OCI-LY7 (cell line): ENCODE measurements around the gene MGMT. TPM values are rescaled to one million over a fixed set of nuclear protein-coding genes. Genes with fewer than 3 reads are reported as not detected.

Source experiments
- BruUV-seq: library from RNA; stranded (reverse); fragments of 400-500 nt; replicated peaks from 2 replicates; lab custom pipeline; 2021; lab: Mats Ljungman, UMichigan
- CTCF ChIA-PET: fragments of 300-600 bp; sonication (Branson Sonifier 250); formaldehyde crosslinking; loops from one replicate; lab custom pipeline; 2022; ENCODE audit warnings: antibody characterized with exemption; ENCODE audit not compliant: unreplicated experiment; lab: Charles Lee
- POLR2A ChIA-PET: fragments of 300-600 bp; sonication (Branson Sonifier 250); formaldehyde crosslinking; loops from one replicate; lab custom pipeline; 2022; ENCODE audit warnings: antibody characterized with exemption; lab: Charles Lee
- DNase-seq: peaks from one replicate; pipeline ENCODE4 v3.0.0-alpha.2; 2015; ENCODE audit warnings: low spot score
- H2AFZ ChIP-seq: fragments of 200-600 bp; sonication (generic), shearing (Covaris generic); 2 replicates; pipeline ENCODE4 v1.6.1; 2014; ENCODE audit warnings: mild to moderate bottlenecking, antibody characterized with exemption, low read length, moderate library complexity
- H3K27ac ChIP-seq: fragments of 200-600 bp; sonication (generic); 2 replicates; pipeline ENCODE4 v1.5.1; 2014; ENCODE audit warnings: mixed run types, low read depth, mild to moderate bottlenecking, moderate library complexity, low read length, inconsistent platforms; ENCODE audit not compliant: poor library complexity, severe bottlenecking
- H3K36me3 ChIP-seq: fragments of 200-600 bp; sonication (generic); 2 replicates; pipeline ENCODE4 v1.6.1; 2014; ENCODE audit warnings: mild to moderate bottlenecking, antibody characterized with exemption, low read length, moderate library complexity, mixed read lengths; ENCODE audit not compliant: insufficient read depth
- H3K4me1 ChIP-seq: fragments of 200-600 bp; sonication (generic); 2 replicates; pipeline ENCODE4 v1.5.1; 2014; ENCODE audit warnings: mild to moderate bottlenecking, low read length; ENCODE audit not compliant: insufficient read depth, poor library complexity, severe bottlenecking
- H3K4me2 ChIP-seq: fragments of 200-600 bp; sonication (generic); 2 replicates; pipeline ENCODE4 v1.6.1; 2014; ENCODE audit warnings: mild to moderate bottlenecking, low read length
- H3K4me3 ChIP-seq: fragments of 200-600 bp; sonication (generic); 2 replicates; pipeline ENCODE4 v1.5.1; 2014; ENCODE audit warnings: mild to moderate bottlenecking, low read depth, low read length; ENCODE audit not compliant: poor library complexity, severe bottlenecking
- H3K79me2 ChIP-seq: fragments of 200-600 bp; sonication (generic); 2 replicates; pipeline ENCODE4 v1.6.1; 2016; ENCODE audit warnings: low read depth, mild to moderate bottlenecking, low read length, moderate library complexity, mixed read lengths; ENCODE audit not compliant: insufficient read depth
- H3K9me2 ChIP-seq: fragments of 200-600 bp; sonication (generic); 2 replicates; pipeline ENCODE4 v1.6.1; 2016; ENCODE audit warnings: mild to moderate bottlenecking, low read length, mixed read lengths; ENCODE audit not compliant: insufficient read depth
- H3K9me3 ChIP-seq: fragments of 200-600 bp; sonication (generic); 2 replicates; pipeline ENCODE4 v1.6.1; 2014; ENCODE audit warnings: mild to moderate bottlenecking, mixed run types, low read length, mixed read lengths
- H4K20me1 ChIP-seq: fragments of 200-600 bp; sonication (generic); 2 replicates; pipeline ENCODE4 v1.6.1; 2014; ENCODE audit warnings: mild to moderate bottlenecking, antibody characterized with exemption, low read length, moderate library complexity, mixed read lengths; ENCODE audit not compliant: insufficient read depth
- CTCF ChIP-seq: fragments of 200-600 bp; sonication (generic); conservative IDR thresholded peaks from 2 replicates; pipeline ENCODE4 v1.5.1; 2014; ENCODE audit warnings: mild to moderate bottlenecking, antibody characterized with exemption, low read length, moderate library complexity, mixed read lengths
- EZH2phosphoT487 ChIP-seq: fragments of 200-600 bp; sonication (generic); IDR thresholded peaks from 2 replicates; pipeline ENCODE4 v1.6.1; 2018; ENCODE audit warnings: low read depth, borderline replicate concordance, mild to moderate bottlenecking, mixed run types, antibody characterized with exemption, low read length, moderate library complexity, mixed read lengths
- intact Hi-C: fragments of 100-400 bp; cut with micrococcal nuclease; formaldehyde crosslinking; loops from one replicate; pipeline ENCODE4 v1.10.0; 2022; ENCODE audit not compliant: unreplicated experiment
- total RNA-seq, 2 experiments: library from RNA; depleted of rRNA in 1 of 2; stranded (reverse); fragments of >200 nt in 1 of 2; shearing (Covaris generic) in 1 of 2; gene quantifications; 2 replicates each; pipeline ENCODE4 v1.2.3, GENCODE V29; 2014 to 2022

The MGMT gene
- total RNA-seq, 2 experiments from 2014 or later, result 19.7 to 25.0 TPM

DNA sequence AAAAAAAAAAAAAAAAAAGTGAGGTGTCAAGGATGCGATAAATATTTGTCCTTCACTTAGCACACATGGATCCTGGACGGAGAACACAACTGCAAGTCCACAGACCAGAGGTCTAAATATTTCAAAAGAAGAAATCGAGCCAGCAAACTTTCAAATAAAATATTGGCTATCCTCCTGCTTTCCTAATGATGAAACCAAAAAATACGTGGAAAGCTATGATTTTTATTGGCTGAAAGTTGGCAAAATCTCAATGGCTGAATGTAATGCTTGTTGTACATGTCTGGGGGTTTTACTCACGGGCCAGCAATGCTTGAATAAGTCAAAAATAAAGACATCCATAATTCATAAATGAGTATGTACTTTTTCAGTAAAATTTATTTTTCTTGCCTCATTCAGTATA is 19.0 kb upstream of the MGMT start:
- intact Hi-C loops, result no loop called here
- Histone ChIP-seq H3K9me2 (no peaks in the 10 kb centered on the region), H3K4me1 (no peaks in the 10 kb centered on the region), H2AFZ (no peak overlapping the region), H3K36me3 (no peaks in the 10 kb centered on the region), H3K4me3 (no peak overlapping the region), H3K4me2 (no peak overlapping the region), H3K9me3 (no peaks in the 10 kb centered on the region), H4K20me1 (no peaks in the 10 kb centered on the region), H3K79me2 (no peaks in the 10 kb centered on the region), H3K27ac (no peak overlapping the region)
- CTCF ChIA-PET, result no interaction called here
- no peak for TF ChIP-seq EZH2phosphoT487
- TF ChIP-seq CTCF, result no peak
- DNase-seq, result no peak
- POLR2A ChIA-PET, result no interaction called here
- no TSS peak for BruUV-seq

DNA sequence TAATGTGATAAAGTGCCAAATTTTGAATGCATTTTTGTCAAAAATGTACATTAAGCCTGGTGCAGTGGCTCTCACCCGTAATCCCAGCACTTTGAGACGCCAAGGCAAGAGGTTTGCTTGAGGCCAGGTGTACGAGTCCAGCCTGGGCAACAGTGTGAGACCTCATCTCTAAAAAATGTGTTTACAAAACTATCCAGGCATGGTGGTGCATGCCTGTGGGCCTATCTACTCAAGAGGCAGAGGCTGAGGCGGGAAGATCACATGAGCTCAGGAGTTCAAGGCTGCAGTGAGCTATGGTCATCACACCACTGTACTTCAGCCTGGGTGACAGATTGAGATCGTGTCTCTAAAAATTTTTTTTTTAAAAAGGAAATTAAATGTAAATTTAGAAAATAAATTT is 18.5 kb upstream of the MGMT start:
- CTCF ChIA-PET, result no interaction called here
- POLR2A ChIA-PET, result no interaction called here

GRCh38 chr10:129449893-129450292 is 17.1 kb upstream of the MGMT start:
- Histone ChIP-seq H3K27ac (no peak overlapping the region), H3K4me2 (no peak overlapping the region), H4K20me1 (no peaks in the 10 kb centered on the region), H2AFZ (no peak overlapping the region), H3K36me3 (no peaks in the 10 kb centered on the region), H3K79me2 (no peaks in the 10 kb centered on the region), H3K9me3 (no peaks in the 10 kb centered on the region), H3K4me3 (no peak overlapping the region), H3K9me2 (no peaks in the 10 kb centered on the region), H3K4me1 (no peaks in the 10 kb centered on the region)
- no peak for DNase-seq
- ChIA-PET POLR2A (no interaction called here), CTCF (no interaction called here)
- intact Hi-C loops, result no loop called here
- no TSS peak for BruUV-seq
- TF ChIP-seq CTCF (no peak), EZH2phosphoT487 (no peak)

More for the DNA sequence above, 18.5 kb upstream of the MGMT start:
- H3K36me3 ChIP-seq, result no peaks in the 10 kb centered on the region
- no peaks in the 10 kb centered on the region for H3K79me2 ChIP-seq
- TF ChIP-seq EZH2phosphoT487, result no peak
- no peak for TF ChIP-seq CTCF
- H3K4me1 ChIP-seq, result no peaks in the 10 kb centered on the region
- no peaks in the 10 kb centered on the region for H3K9me2 ChIP-seq
- DNase-seq, result no peak
- no peak overlapping the region for H3K4me3 ChIP-seq
- H2AFZ ChIP-seq, result no peak overlapping the region
- H3K9me3 ChIP-seq, result no peaks in the 10 kb centered on the region
- H3K27ac ChIP-seq, result no peak overlapping the region
- no peak overlapping the region for H3K4me2 ChIP-seq
- no peaks in the 10 kb centered on the region for H4K20me1 ChIP-seq
- intact Hi-C loops, result no loop called here
- BruUV-seq, result no TSS peak
